GM12878 (cell line): ENCODE data around the gene WDR17. TPM values are rescaled to one million over a fixed set of nuclear protein-coding genes. Genes with fewer than 3 reads are reported as not detected.

ENCODE experiments used
- ATF7 ChIP-seq: fragments of 450-650 bp; IDR thresholded peaks from 2 replicates; pipeline ENCODE4 v1.6.1; 2016; ENCODE audit warnings: low read depth, mild to moderate bottlenecking
- BACH1 ChIP-seq: fragments of 450-650 bp; IDR thresholded peaks from 2 replicates; pipeline ENCODE4 v1.6.1; 2017; ENCODE audit warnings: mild to moderate bottlenecking, borderline replicate concordance
- BMI1 ChIP-seq: fragments of 450-650 bp; IDR thresholded peaks from 2 replicates; pipeline ENCODE4 v1.6.1; 2016; ENCODE audit warnings: mild to moderate bottlenecking, moderate library complexity, borderline replicate concordance
- BRCA1 ChIP-seq: IDR thresholded peaks from 2 replicates; pipeline ENCODE4 v1.6.1; 2011; ENCODE audit warnings: low read depth, low read length, improper control_type of control experiment
- CREB1 ChIP-seq: IDR thresholded peaks from 2 replicates; pipeline ENCODE4 v1.6.1; 2012; ENCODE audit warnings: low read depth, mild to moderate bottlenecking, inconsistent platforms
- EED ChIP-seq: sonication (generic); IDR thresholded peaks from 2 replicates; pipeline ENCODE4 v1.6.1; 2016; ENCODE audit warnings: antibody characterized with exemption, low read depth
- HDAC6 ChIP-seq: fragments of 200-600 bp; sonication (generic); IDR thresholded peaks from one replicate; pipeline ENCODE4 v1.8.0; 2017; ENCODE audit warnings: antibody characterized with exemption; ENCODE audit not compliant: unreplicated experiment
- KAT2A ChIP-seq: conservative IDR thresholded peaks from 2 replicates; pipeline ENCODE4 v1.6.1; 2011; ENCODE audit warnings: low read depth, low read length; ENCODE audit not compliant: control insufficient read depth
- MLLT1 ChIP-seq: fragments of 450-650 bp; IDR thresholded peaks from 2 replicates; pipeline ENCODE4 v1.6.1; 2016; ENCODE audit warnings: mild to moderate bottlenecking
- MXI1 ChIP-seq: fragments of 150-350 bp; IDR thresholded peaks from 2 replicates; pipeline ENCODE4 v1.6.1; 2011; ENCODE audit warnings: low read depth, mild to moderate bottlenecking, inconsistent platforms, low read length, improper control_type of control experiment
- NR2C1 ChIP-seq: fragments of 450-650 bp; IDR thresholded peaks from 2 replicates; pipeline ENCODE4 v1.6.1; 2017; ENCODE audit warnings: antibody characterized with exemption, mild to moderate bottlenecking, moderate library complexity
- POLR2AphosphoS2 ChIP-seq: IDR thresholded peaks from 2 replicates; pipeline ENCODE4 v1.6.1; 2011; ENCODE audit warnings: low read depth, mild to moderate bottlenecking, low read length, improper control_type of control experiment, moderate library complexity
- POU2F2 ChIP-seq: IDR thresholded peaks from 3 replicates; pipeline ENCODE4 v1.6.1; 2011; ENCODE audit warnings: low read depth, mild to moderate bottlenecking, low read length, borderline replicate concordance
- RAD51 ChIP-seq: fragments of 450-650 bp; IDR thresholded peaks from 2 replicates; pipeline ENCODE4 v1.6.1; 2016; ENCODE audit warnings: moderate library complexity, mild to moderate bottlenecking, inconsistent platforms
- RBBP5 ChIP-seq: fragments of 200-600 bp; sonication (generic); conservative IDR thresholded peaks from 2 replicates; pipeline ENCODE4 v1.6.1; 2016
- WRNIP1 ChIP-seq: IDR thresholded peaks from 2 replicates; pipeline ENCODE4 v1.6.1; 2011; ENCODE audit warnings: low read depth, low read length, improper control_type of control experiment, borderline replicate concordance
- ZBTB33 ChIP-seq: fragments of 450-650 bp; IDR thresholded peaks from 2 replicates; pipeline ENCODE4 v1.6.1; 2017; ENCODE audit warnings: mild to moderate bottlenecking
- polyA plus RNA-seq, 11 experiments: library from polyadenylated mRNA; depleted of rRNA in 4 of 11; unstranded in 6 of 11; stranded (reverse) in 5 of 11; fragments of >200 nt; fragmentation: Nextera tagmentation in 4 of 11; fragmentation: Illumina TruSeq in 1 of 11; extraction: Ambion mirVana in 4 of 11; extraction: Trizol in 1 of 11; gene quantifications; 1 replicate in 1 of 11; 2 replicates in 10 of 11; pipeline versions ENCODE4 v1.2.1 to v1.2.3, GENCODE V29; 2011 to 2016; ENCODE audit warnings: inconsistent platforms in 2 of 11, missing spikeins in 2 of 11, low read depth in 1 of 11
- total RNA-seq, 4 experiments: library from RNA; depleted of rRNA in 3 of 4; stranded (reverse); fragments of >200 nt in 3 of 4; fragmentation: Illumina TruSeq in 1 of 4; extraction: Trizol in 1 of 4; gene quantifications; 2 replicates each; pipeline versions ENCODE4 v1.2.1 to v1.2.3, GENCODE V29; 2013 to 2021

The WDR17 gene
- total and polyA plus RNA-seq, 10 of the 15 experiments (the other 5 are each of a cell fraction or from before 2014, with no cell fraction given): 0.43 to 3.8 (median 2.8) TPM

- no peak for TF ChIP-seq CREB1
- TF ChIP-seq NR2C1: no peak
- TF ChIP-seq MXI1: peak; percentile 48; the same call in 1 of the 2 replicates
- TF ChIP-seq POLR2AphosphoS2: no peak
- no peak for TF ChIP-seq MLLT1
- TF ChIP-seq EED: no peak
- TF ChIP-seq WRNIP1: no peak
- TF ChIP-seq BMI1: no peak
- TF ChIP-seq RBBP5: no peak
- TF ChIP-seq HDAC6: no peak
- TF ChIP-seq POU2F2: no peak
- no peak for TF ChIP-seq KAT2A
- peak; percentile 83 for TF ChIP-seq RAD51
- TF ChIP-seq BACH1: no peak
- no peak for TF ChIP-seq BRCA1
- no peak for TF ChIP-seq ATF7
- no peak for TF ChIP-seq ZBTB33
These were observed at the start of gene WDR17 (continued) for GRCh38 chr4:176065435-176066291.
